HepG2 (cell line): ENCODE measurements around the gene CERS6. TPM values are rescaled to one million over a fixed set of nuclear protein-coding genes. Genes with fewer than 3 reads are reported as not detected.

Experiments used
- ATAC-seq: fragments of 200-7000 bp; cut with Tn5 transposase; 3 replicates; pipeline ENCODE4 v1.9.1; 2020; ENCODE audit warnings: mild to moderate bottlenecking, moderate library complexity
- BruUV-seq: library from RNA; stranded (reverse); fragments of 400-500 nt; replicated peaks from 2 replicates; lab custom pipeline; 2021; lab: Mats Ljungman, UMichigan
- CTCF ChIA-PET: fragments of 300-600 bp; formaldehyde crosslinking; extraction: SDS; loops from one replicate; lab custom pipeline; 2021; ENCODE audit warnings: low total read pairs, inconsistent platforms, low intra/inter-chr PET ratio; lab: Yijun Ruan, JAX
- POLR2A ChIA-PET: fragments of 350-600 bp; sonication (Branson Sonifier 250); formaldehyde crosslinking; loops from one replicate; lab custom pipeline; 2020; ENCODE audit warnings: antibody characterized with exemption, inconsistent platforms; lab: Yijun Ruan, JAX
- DNase-seq: peaks from one replicate; pipeline ENCODE4 v3.0.0-alpha.2; 2015; ENCODE audit warnings: low spot score
- FAIRE-seq: peaks from 3 replicates; lab custom pipeline; 2011; peaks lifted over from hg19 to GRCh38; lab: Jason Lieb, UNC
- H2AFZ ChIP-seq: one replicate; pipeline ENCODE4 v1.6.1; 2011; ENCODE audit warnings: low read length, inconsistent platforms
- H3K27ac ChIP-seq: fragments of 300-600 bp; 3 replicates; pipeline ENCODE4 v1.8.0; 2011; ENCODE audit warnings: mixed run types, mild to moderate bottlenecking, mixed read lengths, low read length, inconsistent platforms; ENCODE audit not compliant: insufficient read depth; ENCODE audit errors: extremely low read length
- H3K27me3 ChIP-seq, 2 experiments: fragments of 200-600 bp in 1 of 2; 2 replicates in 1 of 2; 3 replicates in 1 of 2; pipeline versions ENCODE4 v1.6.0 to v1.8.0; 2011; ENCODE audit warnings: low read length in 2 of 2, mild to moderate bottlenecking in 2 of 2, moderate library complexity in 2 of 2, inconsistent platforms in 1 of 2; ENCODE audit not compliant: insufficient read depth in 2 of 2, control insufficient read depth in 1 of 2
- H3K36me3 ChIP-seq, 2 experiments: fragments of 200-600 bp in 1 of 2; replicated peaks in 1 of 2; 2 replicates in 1 of 2; 3 replicates in 1 of 2; pipeline versions ENCODE4 v1.5.1 to v1.8.0; 2011; ENCODE audit warnings: low read length in 2 of 2, inconsistent platforms in 1 of 2; ENCODE audit not compliant: insufficient read depth in 2 of 2, control insufficient read depth in 1 of 2
- H3K4me1 ChIP-seq: 2 replicates; pipeline ENCODE4 v1.5.1; 2012; ENCODE audit warnings: low read length, inconsistent platforms; ENCODE audit not compliant: insufficient read depth
- H3K4me2 ChIP-seq: 2 replicates; pipeline ENCODE4 v1.6.0; 2011; ENCODE audit warnings: low read depth, low read length, inconsistent platforms
- H3K4me3 ChIP-seq, 3 experiments: fragments of 200-600 bp in 1 of 3; sonication (generic), shearing (Covaris generic) in 1 of 3; replicated peaks in 1 of 3; 2 replicates each; pipeline ENCODE4 v1.5.1; 2011 to 2016; ENCODE audit warnings: low read length in 3 of 3, inconsistent platforms in 2 of 3, low read depth in 2 of 3, mild to moderate bottlenecking in 2 of 3, control low read depth in 1 of 3, mixed read lengths in 1 of 3; ENCODE audit not compliant: insufficient read depth in 1 of 3
- H3K79me2 ChIP-seq: one replicate; pipeline ENCODE4 v1.6.1; 2011; ENCODE audit warnings: low read length, inconsistent platforms; ENCODE audit not compliant: insufficient read depth
- H3K9ac ChIP-seq: 2 replicates; pipeline ENCODE4 v1.6.0; 2011; ENCODE audit warnings: mild to moderate bottlenecking, low read depth, low read length, inconsistent platforms; ENCODE audit not compliant: insufficient read depth
- H3K9me3 ChIP-seq: 2 replicates; pipeline ENCODE4 v1.5.1; 2012; ENCODE audit warnings: mild to moderate bottlenecking, low read length
- H4K20me1 ChIP-seq: 2 replicates; pipeline ENCODE4 v1.6.0; 2011; ENCODE audit warnings: inconsistent platforms, mild to moderate bottlenecking, low read length, moderate library complexity; ENCODE audit not compliant: insufficient read depth
- AHR ChIP-seq: IDR thresholded peaks from 2 replicates; pipeline ENCODE4 v1.6.1; 2018; ENCODE audit warnings: missing genetic modification reagents, missing compliant biosample characterization
- BATF2 ChIP-seq: sonication (generic); formaldehyde crosslinking; IDR thresholded peaks from 2 replicates; pipeline ENCODE4 v1.8.0; 2022; ENCODE audit warnings: mild to moderate bottlenecking, missing genetic modification reagents, moderate library complexity
- CEBPB ChIP-seq: IDR thresholded peaks from 2 replicates; pipeline ENCODE4 v1.6.1; 2011; ENCODE audit warnings: low read depth, low read length, improper control_type of control experiment, borderline replicate concordance
- CEBPG ChIP-seq: IDR thresholded peaks from 2 replicates; pipeline ENCODE4 v1.6.1; 2016
- ERF ChIP-seq: IDR thresholded peaks from 2 replicates; pipeline ENCODE4 v1.6.1; 2018; ENCODE audit warnings: missing biosample characterization, missing genetic modification reagents
- IRF1 ChIP-seq: sonication (generic); formaldehyde crosslinking; IDR thresholded peaks from 2 replicates; pipeline ENCODE4 v1.4.0; 2020; ENCODE audit warnings: low read depth, mild to moderate bottlenecking, missing genetic modification reagents
- MIER2 ChIP-seq: IDR thresholded peaks from 2 replicates; pipeline ENCODE4 v1.6.1; 2016; ENCODE audit warnings: missing biosample characterization, missing genetic modification reagents
- NR2C2 ChIP-seq: sonication (generic); formaldehyde crosslinking; IDR thresholded peaks from 2 replicates; pipeline ENCODE4 v1.4.0; 2020; ENCODE audit warnings: missing genetic modification reagents, mild to moderate bottlenecking, moderate library complexity, borderline replicate concordance
- PATZ1 ChIP-seq: sonication (generic); formaldehyde crosslinking; IDR thresholded peaks from 2 replicates; pipeline ENCODE4 v1.4.0; 2020; ENCODE audit warnings: missing genetic modification reagents
- SETDB1 ChIP-seq: sonication (generic); formaldehyde crosslinking; IDR thresholded peaks from 2 replicates; pipeline ENCODE4 v1.5.1; 2020; ENCODE audit warnings: missing genetic modification reagents, mild to moderate bottlenecking, borderline replicate concordance
- TEAD3 ChIP-seq: optimal IDR thresholded peaks from 2 replicates; pipeline ENCODE3; 2016; ENCODE audit warnings: borderline replicate concordance
- ZNF432 ChIP-seq: sonication (generic); formaldehyde crosslinking; IDR thresholded peaks from 2 replicates; pipeline ENCODE4 v1.5.0; 2020; ENCODE audit warnings: missing genetic modification reagents, mild to moderate bottlenecking, borderline replicate concordance
- WGBS: methylation state at CpG from one replicate; pipeline ENCODE4 v1.1.6; 2017; ENCODE audit warnings: low lambda C conversion rate; 5-methylcytosine and 5-hydroxymethylcytosine counted together
- in situ Hi-C: cut with HindIII; loops from 2 replicates; pipeline ENCODE4 v1.10.0; 2017; ENCODE audit warnings: low pct_unique_long_range_greater_than_20kb; ENCODE audit not compliant: extremely low pct_ligation_motif_present
- intact Hi-C: fragments of 100-400 bp; cut with micrococcal nuclease; formaldehyde crosslinking; loops from one replicate; pipeline ENCODE4 v1.10.0; 2022; ENCODE audit not compliant: unreplicated experiment
- polyA plus RNA-seq, 8 experiments: library from polyadenylated mRNA; depleted of rRNA in 3 of 8; stranded (reverse) in 7 of 8; unstranded in 1 of 8; fragments of >200 nt; fragmentation: Illumina TruSeq in 4 of 8; extraction: Trizol in 4 of 8; gene quantifications; 2 replicates each; pipeline versions ENCODE4 v1.2.1 to v1.2.3, GENCODE V29; 2011 to 2016; ENCODE audit warnings: low read depth in 4 of 8, missing spikeins in 1 of 8, mixed read lengths in 1 of 8; ENCODE audit not compliant: insufficient read depth in 1 of 8
- total RNA-seq, 5 experiments: library from RNA; depleted of rRNA; stranded (reverse); fragments of >200 nt; fragmentation: Illumina TruSeq; extraction: Trizol; gene quantifications; 2 replicates each; pipeline ENCODE4 v1.2.3, GENCODE V29; 2016; ENCODE audit warnings: low read depth in 1 of 5

CERS6 gene
- total and polyA plus RNA-seq, 2 of the 13 experiments (the other 11 are each of a cell fraction or from before 2014, with no cell fraction given): 10.1 to 20.3 TPM

GRCh38 chr2:168465594-168465993 lies 9.5 kb downstream of the CERS6 start:
- H3K4me1 ChIP-seq: peaks cover 66% of the 10 kb centered on the region
- peaks cover 78% of the 10 kb centered on the region for H3K79me2 ChIP-seq
- ATAC-seq: no peak
- no peaks in the 10 kb centered on the region for H3K36me3 ChIP-seq
- no TSS peak for BruUV-seq
- no peak overlapping the region for H3K27ac ChIP-seq
- no peak for TF ChIP-seq SETDB1 (CRISPR knock-in tag)
- TF ChIP-seq CEBPG (CRISPR knock-in tag): 0 out of 2 replicates have a peak, but pooled peaks have one; percentile 10
- no peak for TF ChIP-seq ERF (CRISPR knock-in tag)
- TF ChIP-seq CEBPB: peak; percentile 56; the same call in 1 of the 2 replicates
- TF ChIP-seq, all 625 proteins: peak for 2
- Histone ChIP-seq H3K9me3 (no peaks in the 10 kb centered on the region), H2AFZ (no peak overlapping the region), H4K20me1 (peaks cover 13% of the 10 kb centered on the region), H3K4me3 (no peak overlapping the region), H3K4me2 (no peak overlapping the region), H3K27me3 (no peaks in the 10 kb centered on the region), H3K9ac (no peak overlapping the region)
- POLR2A ChIA-PET: interaction anchor here (1.3 kb wide), 1 partner anchor 28 kb away, joined by 3 read pairs; no protein-coding TSS in a partner anchor
- FAIRE-seq (no peak), DNase-seq (no peak)
- intact Hi-C loops: no loop called here
- CTCF ChIA-PET: no interaction called here
- in situ Hi-C loops: no loop called here

GRCh38 chr2:168466190-168466737 lies 10.2 kb downstream of the CERS6 start:
- H4K20me1 ChIP-seq: peaks cover 13% of the 10 kb centered on the region
- no peaks in the 10 kb centered on the region for H3K27me3 ChIP-seq
- DNase-seq (no peak), ATAC-seq (peak; percentile 41; the same call in 1 of the 3 replicates), FAIRE-seq (no peak)
- ChIA-PET POLR2A (interaction anchor here (1.3 kb wide), 1 partner anchor 28 kb away, joined by 3 read pairs; no protein-coding TSS in a partner anchor), CTCF (no interaction called here)
- H3K4me2 ChIP-seq: peak overlapping the region; percentile 13
- 66% methylated on average over 2 of the region's 2 CpGs for WGBS
- TF ChIP-seq BATF2 (CRISPR knock-in tag) (no peak), TEAD3 (CRISPR knock-in tag) (no peak), IRF1 (no peak), MIER2 (CRISPR knock-in tag) (no peak), NR2C2 (no peak), AHR (CRISPR knock-in tag) (no peak), PATZ1 (CRISPR knock-in tag) (no peak), ZNF432 (CRISPR knock-in tag) (no peak)
- no TSS peak for BruUV-seq
- H3K27ac ChIP-seq: peak overlapping the region; percentile 0
- no peaks in the 10 kb centered on the region for H3K9me3 ChIP-seq
- no peak overlapping the region for H3K4me3 ChIP-seq
- intact Hi-C loops (no loop called here), in situ Hi-C loops (no loop called here)
- peaks cover 76% of the 10 kb centered on the region for H3K79me2 ChIP-seq
- no peak overlapping the region for H3K9ac ChIP-seq
- H3K36me3 ChIP-seq: no peaks in the 10 kb centered on the region
- H3K4me1 ChIP-seq: peaks cover 65% of the 10 kb centered on the region
- H2AFZ ChIP-seq: no peak overlapping the region
